Kidney epithelial cell (primary cell): ENCODE measurements around the gene TTC33. TPM values are rescaled to one million over a fixed set of nuclear protein-coding genes. Genes with fewer than 3 reads are reported as not detected.
"Not testable (repeated sequence)": the region's sequence is repeated elsewhere in the genome, so short reads cannot be mapped to it uniquely, and the experiment has no call there.

Experiments used
- DNase-seq: peaks from one replicate; pipeline ENCODE4 v3.0.0-alpha.2; 2010; ENCODE audit warnings: low read depth
- H3K27me3 ChIP-seq: 2 replicates; pipeline ENCODE4 v1.6.0; 2011; ENCODE audit warnings: low read length; ENCODE audit not compliant: control insufficient read depth, insufficient read depth
- H3K36me3 ChIP-seq: 2 replicates; pipeline ENCODE4 v1.5.1; 2011; ENCODE audit warnings: low read length; ENCODE audit not compliant: control insufficient read depth, insufficient read depth
- H3K4me3 ChIP-seq: 2 replicates; pipeline ENCODE4 v1.5.1; 2011; ENCODE audit warnings: low read depth, mild to moderate bottlenecking, control low read depth, low read length
- total RNA-seq: library from RNA; depleted of rRNA; stranded (reverse); fragments of >200 nt; gene quantifications from 2 replicates; pipeline ENCODE4 v1.2.3, GENCODE V29; 2015
- TF ChIP-seq, protein P1 (sequence below): IDR thresholded peaks from 2 replicates; pipeline ENCODE4 v1.5.1; 2011; ENCODE audit warnings: mild to moderate bottlenecking, moderate library complexity, low read length, control low read depth, inconsistent platforms; ENCODE audit not compliant: insufficient read depth, poor library complexity, severe bottlenecking

The TTC33 gene
- total RNA-seq, 1 donor from 2014 or later: 13.8 TPM

- TF ChIP-seq, protein P1, sequence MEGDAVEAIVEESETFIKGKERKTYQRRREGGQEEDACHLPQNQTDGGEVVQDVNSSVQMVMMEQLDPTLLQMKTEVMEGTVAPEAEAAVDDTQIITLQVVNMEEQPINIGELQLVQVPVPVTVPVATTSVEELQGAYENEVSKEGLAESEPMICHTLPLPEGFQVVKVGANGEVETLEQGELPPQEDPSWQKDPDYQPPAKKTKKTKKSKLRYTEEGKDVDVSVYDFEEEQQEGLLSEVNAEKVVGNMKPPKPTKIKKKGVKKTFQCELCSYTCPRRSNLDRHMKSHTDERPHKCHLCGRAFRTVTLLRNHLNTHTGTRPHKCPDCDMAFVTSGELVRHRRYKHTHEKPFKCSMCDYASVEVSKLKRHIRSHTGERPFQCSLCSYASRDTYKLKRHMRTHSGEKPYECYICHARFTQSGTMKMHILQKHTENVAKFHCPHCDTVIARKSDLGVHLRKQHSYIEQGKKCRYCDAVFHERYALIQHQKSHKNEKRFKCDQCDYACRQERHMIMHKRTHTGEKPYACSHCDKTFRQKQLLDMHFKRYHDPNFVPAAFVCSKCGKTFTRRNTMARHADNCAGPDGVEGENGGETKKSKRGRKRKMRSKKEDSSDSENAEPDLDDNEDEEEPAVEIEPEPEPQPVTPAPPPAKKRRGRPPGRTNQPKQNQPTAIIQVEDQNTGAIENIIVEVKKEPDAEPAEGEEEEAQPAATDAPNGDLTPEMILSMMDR: no peak
- H3K36me3 ChIP-seq: no peaks in the 10 kb centered on the region
- DNase-seq: no peak
Observed at GRCh38 chr5:40787986-40788385, 32.2 kb upstream of the TTC33 start.

DNA sequence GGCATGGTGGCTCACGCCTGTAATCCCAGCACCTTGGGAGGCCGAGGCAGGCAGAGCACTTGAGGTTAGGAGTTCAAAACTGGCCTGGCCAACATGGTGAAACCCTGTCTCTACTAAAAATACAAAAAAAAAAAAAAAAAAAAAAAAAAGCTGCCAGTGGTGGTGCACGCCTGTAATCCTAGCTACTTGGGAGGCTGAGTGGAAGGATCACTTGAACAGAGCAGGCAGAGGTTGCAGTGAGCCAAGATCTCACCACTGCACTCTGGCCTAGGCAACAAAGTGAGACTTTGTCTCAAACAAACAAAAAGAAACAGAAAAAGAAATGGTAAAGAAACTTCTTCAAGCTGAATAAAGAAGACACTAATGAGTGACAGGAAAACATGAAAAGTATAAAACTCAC, 30.9 kb upstream of the TTC33 start:
- not testable (repeated sequence) for H3K27me3 ChIP-seq, DNase-seq, H3K36me3 ChIP-seq, H3K4me3 ChIP-seq

More at GRCh38 chr5:40787986-40788385, 32.2 kb upstream of the TTC33 start:
- H3K4me3 ChIP-seq: no peak overlapping the region
- H3K27me3 ChIP-seq: no peaks in the 10 kb centered on the region

DNA sequence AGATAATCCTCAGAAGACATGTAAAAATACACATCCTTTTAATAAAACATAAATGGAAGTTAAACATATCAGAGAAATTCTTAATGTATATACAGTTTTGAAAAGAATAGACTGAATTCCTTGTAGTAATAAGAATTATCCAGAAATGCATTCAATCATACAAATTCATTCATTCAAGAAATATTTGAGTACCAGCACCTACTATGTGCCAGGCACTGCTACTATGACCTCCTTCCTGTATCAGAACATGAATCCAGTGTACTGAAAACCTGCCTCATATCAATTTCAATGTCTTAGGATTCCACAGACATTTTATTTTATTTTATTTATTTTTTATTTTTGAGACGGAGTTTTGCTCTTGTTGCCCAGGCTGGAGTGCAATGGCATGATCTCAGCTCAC, 29.2 kb upstream of the TTC33 start:
- no peaks in the 10 kb centered on the region for H3K27me3 ChIP-seq
- TF ChIP-seq, protein P1: no peak
- no peak overlapping the region for H3K4me3 ChIP-seq
- no peak for DNase-seq
- no peaks in the 10 kb centered on the region for H3K36me3 ChIP-seq

DNA sequence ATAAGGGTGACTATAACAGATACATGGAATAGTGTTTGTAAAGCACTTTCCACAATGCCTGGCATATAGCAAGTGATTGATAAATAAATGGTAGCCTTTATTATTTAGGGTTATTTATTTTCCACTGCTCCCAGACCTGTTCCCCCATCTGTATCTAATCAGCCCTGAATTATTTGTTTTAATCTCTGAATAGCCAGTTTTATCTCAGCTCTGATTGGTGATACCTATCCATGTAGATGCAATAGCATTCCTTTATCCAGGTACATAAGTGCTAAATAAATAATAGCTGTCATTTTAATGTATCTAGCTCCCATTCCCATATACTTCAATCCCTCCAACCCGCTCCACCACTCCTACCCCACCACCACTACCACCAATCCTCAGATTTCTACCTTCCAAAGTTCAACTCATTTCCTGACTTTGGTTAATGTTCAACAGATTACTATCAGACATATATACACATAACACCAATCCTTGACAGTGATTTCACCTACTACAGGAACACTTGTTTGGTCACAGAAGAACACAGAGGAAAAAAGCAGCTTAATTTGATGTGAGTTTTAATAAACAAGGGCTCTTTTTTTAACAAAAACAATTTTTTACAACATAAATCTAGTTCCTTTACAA, 28.4 kb upstream of the TTC33 start:
- TF ChIP-seq, protein P1: no peak
- Histone ChIP-seq H3K4me3 (no peak overlapping the region), H3K27me3 (no peaks in the 10 kb centered on the region), H3K36me3 (no peaks in the 10 kb centered on the region)
- no peak for DNase-seq

GRCh38 chr5:40781843-40782409, 26.2 kb upstream of the TTC33 start:
- TF ChIP-seq, protein P1: no peak

GRCh38 chr5:40780858-40781257, 25.1 kb upstream of the TTC33 start:
- no peak for DNase-seq
- TF ChIP-seq, protein P1: no peak
- Histone ChIP-seq H3K36me3 (no peaks in the 10 kb centered on the region), H3K4me3 (no peak overlapping the region), H3K27me3 (no peaks in the 10 kb centered on the region)

More at GRCh38 chr5:40781843-40782409, 26.2 kb upstream of the TTC33 start:
- H3K36me3 ChIP-seq: no peaks in the 10 kb centered on the region
- no peaks in the 10 kb centered on the region for H3K27me3 ChIP-seq
- H3K4me3 ChIP-seq: no peak overlapping the region
- no peak for DNase-seq
